Common myeloid progenitor, CD34-positive (primary cell): ENCODE results near the gene FOXP1.
A peak's percentile ranks its signal among the peaks of the same experiment; 100 is the strongest.
"Not testable (repeated sequence)": the region's sequence is repeated elsewhere in the genome, so short reads cannot be mapped to it uniquely, and the experiment has no call there.

ENCODE experiments used
- CTCF ChIA-PET: fragments of 350-600 bp; sonication (Branson Sonifier 250); formaldehyde crosslinking; loops from one replicate; lab custom pipeline; 2021; ENCODE audit warnings: antibody characterized with exemption; lab: Charles Lee
- POLR2A ChIA-PET: fragments of 350-600 bp; sonication (Branson Sonifier 250); formaldehyde crosslinking; loops from one replicate; lab custom pipeline; 2021; ENCODE audit warnings: antibody characterized with exemption; lab: Charles Lee
- DNase-seq, 3 donors: peaks; one replicate each; pipeline versions ENCODE4 v3.0.0 to v3.0.0-alpha.2; 2013
- H3K27ac ChIP-seq, 2 experiments: 1 replicate in 1 of 2; 2 replicates in 1 of 2; pipeline ENCODE4 v1.7.0; 2013; ENCODE audit warnings: inconsistent platforms in 2 of 2, low read length in 2 of 2, mild to moderate bottlenecking in 2 of 2, low read depth in 1 of 2, moderate library complexity in 1 of 2; ENCODE audit not compliant: severe bottlenecking in 2 of 2, insufficient read depth in 1 of 2, poor library complexity in 1 of 2
- H3K27me3 ChIP-seq, 5 experiments: replicated peaks in 2 of 5; 1 replicate in 3 of 5; 2 replicates in 2 of 5; pipeline versions ENCODE4 v1.6.1 to v1.7.0; 2013; ENCODE audit warnings: low read length in 4 of 5, mild to moderate bottlenecking in 2 of 5, moderate library complexity in 2 of 5, inconsistent platforms in 1 of 5; ENCODE audit not compliant: insufficient read depth in 5 of 5, control insufficient read depth in 4 of 5
- H3K36me3 ChIP-seq, 4 experiments: 1 replicate in 2 of 4; 2 replicates in 2 of 4; pipeline versions ENCODE4 v1.6.1 to v1.7.0; 2013; ENCODE audit warnings: low read length in 3 of 4, control low read depth in 1 of 4, mild to moderate bottlenecking in 1 of 4; ENCODE audit not compliant: control insufficient read depth in 4 of 4, insufficient read depth in 4 of 4
- H3K4me1 ChIP-seq, 4 experiments: 1 replicate in 3 of 4; 2 replicates in 1 of 4; pipeline versions ENCODE4 v1.6.1 to v1.7.1; 2013; ENCODE audit warnings: low read length in 3 of 4, mild to moderate bottlenecking in 3 of 4, control low read depth in 1 of 4, inconsistent platforms in 1 of 4, moderate library complexity in 1 of 4; ENCODE audit not compliant: control insufficient read depth in 4 of 4, insufficient read depth in 4 of 4; ENCODE audit errors: control extremely low read depth in 1 of 4
- H3K4me3 ChIP-seq, 7 experiments: 1 replicate in 4 of 7; 2 replicates in 3 of 7; pipeline versions ENCODE4 v1.5.1 to v1.7.0; 2013; ENCODE audit warnings: mild to moderate bottlenecking in 7 of 7, low read length in 6 of 7, moderate library complexity in 6 of 7, inconsistent platforms in 2 of 7, low read depth in 2 of 7, control low read depth in 1 of 7; ENCODE audit not compliant: insufficient read depth in 4 of 7, control insufficient read depth in 1 of 7; ENCODE audit errors: extremely low read depth in 1 of 7
- H3K9me3 ChIP-seq, 5 experiments: 1 replicate in 4 of 5; 2 replicates in 1 of 5; pipeline versions ENCODE4 v1.6.1 to v1.7.1; 2013; ENCODE audit warnings: low read length in 4 of 5, mild to moderate bottlenecking in 2 of 5, inconsistent platforms in 1 of 5, low read depth in 1 of 5, moderate library complexity in 1 of 5; ENCODE audit not compliant: control insufficient read depth in 4 of 5, insufficient read depth in 2 of 5; ENCODE audit errors: control extremely low read depth in 1 of 5
- WGBS: methylation state at CpG from one replicate; pipeline ENCODE4 v1.1.5; 2013; ENCODE audit not compliant: insufficient coverage; 5-methylcytosine and 5-hydroxymethylcytosine counted together

Gene FOXP1

DNA sequence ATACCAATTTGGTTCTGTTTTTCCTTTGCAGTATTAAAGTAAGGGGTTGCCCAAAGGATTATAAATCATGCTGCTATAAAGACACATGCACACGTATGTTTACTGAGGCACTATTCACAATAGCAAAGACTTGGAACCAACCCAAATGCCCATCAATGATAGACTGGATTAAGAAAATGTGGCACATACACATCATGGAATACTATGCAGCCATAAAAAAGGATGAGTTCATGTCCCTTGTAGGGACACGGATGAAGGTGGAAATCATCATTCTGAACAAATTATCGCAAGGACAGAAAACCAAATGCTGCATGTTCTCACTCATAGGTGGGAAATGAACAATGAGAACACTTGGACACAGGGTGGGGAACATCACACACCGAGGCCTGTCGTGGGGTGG is 259.3 kb downstream of the FOXP1 start:
- CTCF ChIA-PET = interaction anchor here (0.6 kb wide), 1 partner anchor 132 kb away, joined by 4 read pairs; no protein-coding TSS in a partner anchor
- H3K27ac ChIP-seq, DNase-seq, H3K36me3 ChIP-seq, POLR2A ChIA-PET, H3K27me3 ChIP-seq, H3K9me3 ChIP-seq, H3K4me3 ChIP-seq: not testable (repeated sequence)
- peaks cover 0 to 18% (median 7%) of the 10 kb centered on the region in 4 experiments for H3K4me1 ChIP-seq
- WGBS = 100% methylated on average over 1 of the region's 5 CpGs

DNA sequence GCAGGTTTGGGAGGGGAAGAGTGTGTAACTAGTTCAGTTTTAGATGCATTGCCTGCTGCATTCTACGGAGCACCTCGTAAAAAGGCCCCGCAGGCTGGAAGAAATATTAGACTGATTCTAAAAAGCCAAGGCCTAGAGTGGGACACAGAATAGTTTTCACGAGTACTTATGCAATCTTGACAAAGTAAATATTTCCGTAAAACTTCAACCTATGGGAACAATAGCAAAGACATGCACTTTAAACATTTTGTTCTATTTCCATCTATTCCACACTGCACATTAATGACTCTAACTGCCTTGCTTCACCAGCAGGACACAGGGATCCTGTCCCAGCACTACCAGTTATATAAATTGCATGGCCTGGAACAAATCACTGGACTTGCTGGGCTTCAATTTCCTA is 260.0 kb downstream of the FOXP1 start:
- 97% methylated on average over 4 of the region's 5 CpGs for WGBS
- peaks cover 0 to 4% (median under 1%) of the 10 kb centered on the region in 4 experiments for H3K36me3 ChIP-seq
- H3K27ac ChIP-seq = no peak overlapping the region
- POLR2A ChIA-PET = no interaction called here
- no peaks in the 10 kb centered on the region for H3K9me3 ChIP-seq
- peaks cover 2 to 24% (median 14%) of the 10 kb centered on the region in 4 experiments for H3K4me1 ChIP-seq
- no peaks in the 10 kb centered on the region for H3K27me3 ChIP-seq
- CTCF ChIA-PET = no interaction called here
- no peak for DNase-seq
- no peak overlapping the region for H3K4me3 ChIP-seq

DNA sequence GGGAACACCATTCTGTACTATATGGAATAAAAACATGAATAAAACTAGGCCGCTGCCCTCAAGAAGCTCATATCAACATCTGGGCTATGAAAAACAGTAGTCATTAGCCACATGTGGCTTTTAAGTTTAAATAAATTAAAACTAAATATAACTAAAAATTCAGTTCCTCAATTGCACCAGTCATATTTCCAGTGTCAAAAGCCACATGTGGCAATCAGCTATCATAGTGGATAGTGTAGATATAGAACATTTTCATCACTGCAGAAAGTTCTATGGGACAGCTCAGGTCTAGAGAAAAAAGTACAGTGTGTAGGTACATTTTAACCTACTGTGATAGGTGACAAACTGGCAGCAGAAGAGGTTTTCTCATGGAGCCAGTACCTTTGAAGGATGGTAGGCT is 261.4 kb downstream of the FOXP1 start:
- no peak overlapping the region for H3K27ac ChIP-seq
- no peaks in the 10 kb centered on the region for H3K9me3 ChIP-seq
- H3K36me3 ChIP-seq = peaks cover 0 to 2% (median 0%) of the 10 kb centered on the region in 4 experiments
- ChIA-PET CTCF (interaction anchor here (1.1 to 1.2 kb wide), 2 partner anchors 10 to 23 kb away, joined by 3 to 5 read pairs; no protein-coding TSS in a partner anchor), POLR2A (no interaction called here)
- no peaks in the 10 kb centered on the region for H3K27me3 ChIP-seq
- H3K4me1 ChIP-seq = peaks cover 14 to 38% (median 25%) of the 10 kb centered on the region in 4 experiments
- no CpG with 5 or more reads among the region's 1 CpG for WGBS
- no peak overlapping the region for H3K4me3 ChIP-seq
- peak in 2 of 3 donors; percentile 33 to 51 for DNase-seq

DNA sequence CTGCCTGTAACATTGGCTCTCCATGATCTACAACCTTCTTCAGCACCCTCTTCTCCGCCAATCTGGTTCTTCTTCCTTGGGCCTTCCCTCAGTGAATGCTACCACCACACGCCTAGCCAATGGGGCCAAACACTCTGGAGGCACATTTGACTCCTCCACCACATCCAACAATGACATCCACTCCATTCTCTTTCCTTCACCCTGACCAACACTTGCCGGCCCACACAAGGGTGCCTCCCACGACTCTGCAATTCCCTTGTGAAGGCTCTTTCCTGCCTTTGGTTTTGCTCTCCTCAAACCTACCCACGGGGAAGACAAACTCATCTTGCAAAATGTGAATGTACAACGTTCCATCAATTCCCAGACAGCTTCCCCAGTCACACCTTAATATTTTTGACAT is 263.8 kb downstream of the FOXP1 start:
- ChIA-PET CTCF (interaction anchor here (1.4 kb wide), 1 partner anchor 36 kb away, joined by 3 read pairs; no protein-coding TSS in a partner anchor), POLR2A (no interaction called here)
- Histone ChIP-seq H3K4me1 (peaks cover 21 to 57% (median 44%) of the 10 kb centered on the region in 4 experiments), H3K4me3 (no peak overlapping the region), H3K36me3 (peaks cover 0 to 4% (median 0%) of the 10 kb centered on the region in 4 experiments), H3K27ac (peak overlapping the region in 1 of 2 experiments; percentile 73), H3K9me3 (no peaks in the 10 kb centered on the region), H3K27me3 (no peaks in the 10 kb centered on the region)
- DNase-seq = no peak
- WGBS = 87% methylated on average over 5 of the region's 6 CpGs

DNA sequence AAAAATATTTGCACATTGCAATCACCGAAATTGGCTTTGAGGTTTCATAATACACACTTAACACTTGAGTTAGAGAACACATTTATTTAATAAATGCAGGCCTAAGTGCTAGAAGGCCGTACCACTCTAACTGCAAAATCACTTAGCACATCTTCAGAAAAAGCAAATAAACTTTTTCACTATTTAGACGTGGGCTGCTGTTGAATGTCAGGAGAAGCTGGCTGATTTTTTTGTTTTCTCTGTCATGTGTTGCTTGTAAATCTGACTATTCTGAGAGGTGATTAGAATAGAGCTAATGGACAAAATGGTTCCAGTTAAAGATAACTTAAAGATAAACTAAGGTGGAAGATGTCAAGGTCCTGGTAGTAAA is 265.1 kb downstream of the FOXP1 start:
- CTCF ChIA-PET = no interaction called here
- POLR2A ChIA-PET = no interaction called here

DNA sequence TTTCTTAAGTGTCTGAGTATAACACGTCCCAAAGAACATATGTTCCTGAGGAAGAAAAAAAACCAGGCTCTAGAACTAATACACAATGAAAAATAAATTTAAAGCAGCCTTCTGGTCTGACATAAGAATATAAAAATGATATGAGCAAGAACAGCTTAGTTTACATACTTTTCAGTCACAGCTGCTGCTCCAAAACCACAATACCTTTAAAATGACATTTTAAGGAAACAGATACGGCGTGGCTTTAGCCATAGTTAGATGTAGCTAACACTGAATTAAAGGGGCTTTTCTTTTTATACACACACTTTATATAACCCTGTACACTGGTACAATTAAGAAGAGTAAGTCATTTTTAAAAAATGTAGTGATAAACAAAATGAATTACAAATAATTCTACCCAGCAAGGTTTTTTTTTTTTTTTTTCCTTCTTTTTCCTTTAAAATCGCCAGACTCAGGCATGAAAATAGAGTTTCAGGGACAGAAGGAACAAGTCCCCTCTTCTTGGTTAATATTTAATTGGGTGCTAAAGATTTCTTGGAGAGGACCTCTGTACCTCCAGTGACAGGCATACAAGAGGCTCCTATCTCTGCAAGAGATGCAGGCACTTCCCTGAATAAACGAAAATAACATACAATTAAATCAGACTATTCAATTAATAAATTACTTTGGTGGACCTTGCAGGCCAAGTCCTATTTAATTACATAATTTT is 265.6 kb downstream of the FOXP1 start:
- peak in 2 of 3 donors; percentile 82 to 90 for DNase-seq
- H3K9me3 ChIP-seq = no peaks in the 10 kb centered on the region
- H3K4me3 ChIP-seq = peak overlapping the region in 2 of 7 experiments; percentile 17 to 30
- POLR2A ChIA-PET = interaction anchor here (0.7 to 0.9 kb wide), 2 partner anchors 79 to 266 kb away, joined by 3 to 9 read pairs; partner anchors contain the start of gene FOXP1
- H3K27me3 ChIP-seq = no peaks in the 10 kb centered on the region
- peaks cover 0 to 4% (median 0%) of the 10 kb centered on the region in 4 experiments for H3K36me3 ChIP-seq
- H3K4me1 ChIP-seq = peaks cover 25 to 57% (median 45%) of the 10 kb centered on the region in 4 experiments
- no CpG with 5 or more reads among the region's 5 CpGs for WGBS
- peak overlapping the region; percentile 35 to 73 for H3K27ac ChIP-seq
- CTCF ChIA-PET = interaction anchor here (0.6 to 1.7 kb wide), 3 partner anchors 17 to 199 kb away, joined by 3 to 5 read pairs (median 4); no protein-coding TSS in a partner anchor

More for the DNA sequence above, 265.1 kb downstream of the FOXP1 start:
- no peaks in the 10 kb centered on the region for H3K27me3 ChIP-seq
- no peak for DNase-seq
- no peak overlapping the region for H3K4me3 ChIP-seq
- H3K27ac ChIP-seq = peak overlapping the region in 1 of 2 experiments; percentile 73
- H3K36me3 ChIP-seq = peaks cover 0 to 4% (median 0%) of the 10 kb centered on the region in 4 experiments
- peaks cover 25 to 57% (median 45%) of the 10 kb centered on the region in 4 experiments for H3K4me1 ChIP-seq
- no CpG with 5 or more reads among the region's 3 CpGs for WGBS
- no peaks in the 10 kb centered on the region for H3K9me3 ChIP-seq

DNA sequence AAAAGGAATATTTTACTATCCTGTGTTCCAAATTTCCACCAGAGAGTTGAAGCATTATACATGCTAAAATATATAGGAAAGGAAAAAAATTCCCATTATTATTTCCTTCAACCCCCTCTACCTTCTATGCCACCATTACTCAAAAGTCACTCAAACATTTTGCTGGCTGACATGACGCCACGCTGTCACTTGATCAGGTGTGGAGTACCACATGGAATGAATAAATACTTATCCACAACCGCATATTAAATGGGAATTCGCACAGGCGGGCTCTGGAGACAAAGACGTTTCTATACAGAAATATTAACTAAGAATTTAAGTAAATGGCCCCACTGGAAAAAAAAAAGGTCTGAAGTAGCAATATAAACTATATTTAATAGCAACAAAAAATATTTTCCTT is 266.4 kb downstream of the FOXP1 start:
- peak overlapping the region in 1 of 7 experiments; percentile 30 for H3K4me3 ChIP-seq
- ChIA-PET CTCF (interaction anchor here (0.7 to 1.7 kb wide), 5 partner anchors 11 to 84 kb away, joined by 3 to 5 read pairs (median 3); no protein-coding TSS in a partner anchor), POLR2A (interaction anchor here (0.7 to 0.9 kb wide), 2 partner anchors 79 to 266 kb away, joined by 3 to 9 read pairs; partner anchors contain the start of gene FOXP1)
- H3K9me3 ChIP-seq = no peaks in the 10 kb centered on the region
- H3K27me3 ChIP-seq = no peaks in the 10 kb centered on the region
- no peak for DNase-seq
- peaks cover 0 to 4% (median 0%) of the 10 kb centered on the region in 4 experiments for H3K36me3 ChIP-seq
- peaks cover 25 to 58% (median 44%) of the 10 kb centered on the region in 4 experiments for H3K4me1 ChIP-seq
- 80% methylated on average over 2 of the region's 6 CpGs for WGBS
- peak overlapping the region; percentile 35 to 73 for H3K27ac ChIP-seq
